Stomach (tissue), 4 donors: ENCODE measurements around the gene NOTCH3.

Experiments
- CTCF ChIP-seq, 7 experiments: fragments of 450-650 bp in 4 of 7; fragments of 200-600 bp in 3 of 7; sonication (generic) in 3 of 7; IDR thresholded peaks; one replicate each; pipeline ENCODE4 v1.5.1; 2016 to 2019; ENCODE audit warnings: antibody characterized with exemption in 7 of 7, control low read depth in 2 of 7, mild to moderate bottlenecking in 1 of 7
- EP300 ChIP-seq: sonication (generic); formaldehyde crosslinking; IDR thresholded peaks from one replicate; pipeline ENCODE4 v1.6.1; 2017; ENCODE audit warnings: antibody characterized with exemption
- POLR2A ChIP-seq, 4 donors: fragments of 450-650 bp; IDR thresholded peaks; one replicate each; pipeline ENCODE4 v1.6.1; 2016; ENCODE audit warnings: antibody characterized with exemption in 4 of 4, control low read depth in 2 of 4, mild to moderate bottlenecking in 1 of 4, moderate library complexity in 1 of 4

GRCh38 chr19:15234431-15235130 is 33.8 kb upstream of the NOTCH3 start:
- TF ChIP-seq CTCF (IDR thresholded peaks at IDR 0.05) (no peak), EP300 (no peak), POLR2A (IDR thresholded peaks at IDR 0.05) (no peak)
